Measurements from ENCODE around the gene ERLIN1. TPM values are rescaled to one million over a fixed set of nuclear protein-coding genes. Genes with fewer than 3 reads are reported as not detected.
A peak's percentile ranks its signal among the peaks of the same experiment; 100 is the strongest.

Gene ERLIN1
- total RNA-seq, result 10 to 100 TPM; 16.8 to 17.5 TPM

GRCh38 chr10:100185364-100186252 lies at the start of gene ERLIN1:
TSS of gene ERLIN1 (minus strand) at chr10:100186029. CDS start at chr10:100185626, 403 bp downstream.
- ATAC-seq (peak; percentile 89 to 93), DNase-seq (ENCODE audit: low spot score in 2 of 2) (peak; percentile 94 to 95)
- Mint-ChIP-seq H3K9me3 (no peaks in the 10 kb centered on the region), H3K27ac (peak within 1 kb of the TSS; percentile 96 to 99), H3K36me3 (peaks cover 41 to 42% of the 10 kb centered on the region in 2 donors)

GRCh38 chr10:100232101-100232500 lies 46.3 kb upstream of the ERLIN1 start:
- H3K36me3 Mint-ChIP-seq, result peaks cover 0 to 25% of the 10 kb centered on the region in 2 donors
- H3K9me3 Mint-ChIP-seq, result no peaks in the 10 kb centered on the region
- no peak for DNase-seq (ENCODE audit: low spot score in 2 of 2)
- ATAC-seq, result no peak
- H3K27ac Mint-ChIP-seq, result peak overlapping the region in 1 of 2 donors; percentile 64

- peak overlapping the region; percentile 89 to 96 for H3K27ac Mint-ChIP-seq
- H3K9me3 Mint-ChIP-seq, result no peaks in the 10 kb centered on the region
- no peak for DNase-seq (ENCODE audit: low spot score in 2 of 2)
- no peak for ATAC-seq
- H3K36me3 Mint-ChIP-seq, result peaks cover 5 to 25% of the 10 kb centered on the region in 2 donors
Observed at GRCh38 chr10:100229819-100230422, 44.1 kb upstream of the ERLIN1 start.

- DNase-seq (ENCODE audit: low spot score in 2 of 2) (no peak), ATAC-seq (no peak)
- H3K9me3 Mint-ChIP-seq, result no peaks in the 10 kb centered on the region
- H3K36me3 Mint-ChIP-seq, result peaks cover 6 to 8% of the 10 kb centered on the region in 2 donors
- no peak overlapping the region for H3K27ac Mint-ChIP-seq
Observed at GRCh38 chr10:100223879-100224278, 38.0 kb upstream of the ERLIN1 start.

- Mint-ChIP-seq H3K9me3 (no peaks in the 10 kb centered on the region), H3K36me3 (peaks cover 5 to 6% of the 10 kb centered on the region in 2 donors), H3K27ac (no peak overlapping the region)
- DNase-seq (ENCODE audit: low spot score in 2 of 2) (no peak), ATAC-seq (no peak)
Observed at GRCh38 chr10:100222529-100222928, 36.7 kb upstream of the ERLIN1 start.

GRCh38 chr10:100216006-100216405 lies 30.2 kb upstream of the ERLIN1 start:
- no peaks in the 10 kb centered on the region for H3K9me3 Mint-ChIP-seq
- ATAC-seq (no peak), DNase-seq (ENCODE audit: low spot score in 2 of 2) (no peak)
- H3K27ac Mint-ChIP-seq, result no peak overlapping the region
- H3K36me3 Mint-ChIP-seq, result peaks cover 14 to 20% of the 10 kb centered on the region in 2 donors

- ATAC-seq (no peak), DNase-seq (ENCODE audit: low spot score in 2 of 2) (no peak)
- Mint-ChIP-seq H3K36me3 (peaks cover 5% of the 10 kb centered on the region in 2 donors), H3K27ac (no peak overlapping the region), H3K9me3 (no peaks in the 10 kb centered on the region)
Observed at GRCh38 chr10:100209303-100209702, 23.5 kb upstream of the ERLIN1 start.

- ATAC-seq (no peak), DNase-seq (ENCODE audit: low spot score in 2 of 2) (no peak)
- Mint-ChIP-seq H3K9me3 (no peaks in the 10 kb centered on the region), H3K36me3 (peaks cover 0 to 7% of the 10 kb centered on the region in 2 donors), H3K27ac (no peak overlapping the region)
Observed at GRCh38 chr10:100208276-100208675, 22.4 kb upstream of the ERLIN1 start.

GRCh38 chr10:100204370-100204769 lies 18.5 kb upstream of the ERLIN1 start:
- peaks cover 4 to 7% of the 10 kb centered on the region in 2 donors for H3K36me3 Mint-ChIP-seq
- H3K27ac Mint-ChIP-seq, result no peak overlapping the region
- DNase-seq (ENCODE audit: low spot score in 2 of 2) (no peak), ATAC-seq (no peak)
- H3K9me3 Mint-ChIP-seq, result no peaks in the 10 kb centered on the region

- Mint-ChIP-seq H3K27ac (no peak overlapping the region), H3K9me3 (no peaks in the 10 kb centered on the region), H3K36me3 (peaks cover 7 to 8% of the 10 kb centered on the region in 2 donors)
- ATAC-seq (no peak), DNase-seq (ENCODE audit: low spot score in 2 of 2) (no peak)
Observed at GRCh38 chr10:100201549-100201948, 15.7 kb upstream of the ERLIN1 start.

- Mint-ChIP-seq H3K36me3 (peaks cover 12 to 16% of the 10 kb centered on the region in 2 donors), H3K27ac (no peak overlapping the region), H3K9me3 (no peaks in the 10 kb centered on the region)
- no peak for ATAC-seq
- no peak for DNase-seq (ENCODE audit: low spot score in 2 of 2)
Observed at GRCh38 chr10:100194711-100195110, 8.9 kb upstream of the ERLIN1 start.

- ATAC-seq (no peak), DNase-seq (ENCODE audit: low spot score in 2 of 2) (no peak)
- Mint-ChIP-seq H3K9me3 (no peaks in the 10 kb centered on the region), H3K27ac (no peak overlapping the region), H3K36me3 (peaks cover 12 to 16% of the 10 kb centered on the region in 2 donors)
Observed at GRCh38 chr10:100192350-100192749, 6.5 kb upstream of the ERLIN1 start.

- H3K27ac Mint-ChIP-seq, result peak overlapping the region; percentile 96 to 99
- ATAC-seq, result peak; percentile 58 to 73
- DNase-seq (ENCODE audit: low spot score in 2 of 2), result peak in 1 of 2 donors; percentile 55
- H3K9me3 Mint-ChIP-seq, result no peaks in the 10 kb centered on the region
- peaks cover 49% of the 10 kb centered on the region in 2 donors for H3K36me3 Mint-ChIP-seq
Observed at GRCh38 chr10:100186253-100187212, 704 bp upstream of the ERLIN1 start.

- no peaks in the 10 kb centered on the region for H3K9me3 Mint-ChIP-seq
- peak overlapping the region; percentile 96 to 99 for H3K27ac Mint-ChIP-seq
- ATAC-seq, result no peak
- H3K36me3 Mint-ChIP-seq, result peaks cover 38 to 42% of the 10 kb centered on the region in 2 donors
- no peak for DNase-seq (ENCODE audit: low spot score in 2 of 2)
Observed at GRCh38 chr10:100184840-100185239, 989 bp downstream of the ERLIN1 start.

- ATAC-seq (no peak), DNase-seq (ENCODE audit: low spot score in 2 of 2) (no peak)
- H3K27ac Mint-ChIP-seq, result peak overlapping the region; percentile 13 to 99
- peaks cover 38 to 42% of the 10 kb centered on the region in 2 donors for H3K36me3 Mint-ChIP-seq
- H3K9me3 Mint-ChIP-seq, result no peaks in the 10 kb centered on the region
Observed at GRCh38 chr10:100184426-100184825, 1.4 kb downstream of the ERLIN1 start.

GRCh38 chr10:100183481-100183880 lies 2.3 kb downstream of the ERLIN1 start:
- Mint-ChIP-seq H3K9me3 (no peaks in the 10 kb centered on the region), H3K36me3 (peaks cover 38 to 42% of the 10 kb centered on the region in 2 donors), H3K27ac (no peak overlapping the region)
- ATAC-seq (no peak), DNase-seq (ENCODE audit: low spot score in 2 of 2) (no peak)
